H9 (cell line): ENCODE data around the gene TNFRSF4. TPM values are rescaled to one million over a fixed set of nuclear protein-coding genes. Genes with fewer than 3 reads are reported as not detected.
A peak's percentile ranks its signal among the peaks of the same experiment; 100 is the strongest.

Source experiments
- DNase-seq: peaks from one replicate; pipeline ENCODE4 v3.0.0-alpha.2; 2017
- H2AFZ ChIP-seq: one replicate; pipeline ENCODE4 v1.6.1; 2013; ENCODE audit warnings: mild to moderate bottlenecking, low read length, control low read depth, moderate library complexity
- H2AK5ac ChIP-seq: 2 replicates; pipeline ENCODE4 v1.6.1; 2013; ENCODE audit warnings: low read length, control low read depth, mixed read lengths; ENCODE audit not compliant: insufficient read length
- H2BK120ac ChIP-seq: one replicate; pipeline ENCODE4 v1.6.1; 2013; ENCODE audit warnings: low read depth, mild to moderate bottlenecking, low read length, control low read depth, inconsistent platforms; ENCODE audit not compliant: poor library complexity, severe bottlenecking
- H2BK12ac ChIP-seq: 2 replicates; pipeline ENCODE4 v1.6.1; 2013; ENCODE audit warnings: low read length, control low read depth, mixed read lengths, low read depth; ENCODE audit not compliant: insufficient read length
- H2BK15ac ChIP-seq: 2 replicates; pipeline ENCODE4 v1.6.1; 2013; ENCODE audit warnings: low read depth, low read length, control low read depth
- H2BK20ac ChIP-seq: one replicate; pipeline ENCODE4 v1.6.1; 2013; ENCODE audit warnings: low read depth, mild to moderate bottlenecking, low read length, control low read depth, inconsistent platforms; ENCODE audit not compliant: poor library complexity, severe bottlenecking
- H2BK5ac ChIP-seq: 2 replicates; pipeline ENCODE4 v1.6.1; 2013; ENCODE audit warnings: low read length, control low read depth, mixed read lengths; ENCODE audit not compliant: insufficient read length
- H3K14ac ChIP-seq: 2 replicates; pipeline ENCODE4 v1.6.1; 2013; ENCODE audit warnings: low read length, control low read depth; ENCODE audit not compliant: insufficient read depth
- H3K18ac ChIP-seq: 2 replicates; pipeline ENCODE4 v1.6.1; 2013; ENCODE audit warnings: low read depth, mild to moderate bottlenecking, mixed read lengths, low read length, control low read depth; ENCODE audit not compliant: insufficient read length
- H3K23ac ChIP-seq: 2 replicates; pipeline ENCODE4 v1.6.1; 2013; ENCODE audit warnings: low read length, control low read depth, mixed read lengths, low read depth; ENCODE audit not compliant: insufficient read length
- H3K23me2 ChIP-seq: 2 replicates; pipeline ENCODE4 v1.6.1; 2013; ENCODE audit warnings: low read depth, mild to moderate bottlenecking, mixed read lengths, low read length, control low read depth; ENCODE audit not compliant: insufficient read length, poor library complexity, severe bottlenecking
- H3K27ac ChIP-seq: 2 replicates; pipeline ENCODE4 v1.5.1; 2013; ENCODE audit warnings: low read length, control low read depth, mixed read lengths, low read depth; ENCODE audit not compliant: insufficient read length
- H3K27me3 ChIP-seq: 2 replicates; pipeline ENCODE4 v1.6.1; 2013; ENCODE audit warnings: low read length, control low read depth, inconsistent platforms; ENCODE audit not compliant: insufficient read depth
- H3K4ac ChIP-seq: 2 replicates; pipeline ENCODE4 v1.6.1; 2013; ENCODE audit warnings: low read depth, mild to moderate bottlenecking, control low read depth, inconsistent platforms, low read length, moderate library complexity
- H3K4me1 ChIP-seq: 2 replicates; pipeline ENCODE4 v1.6.1; 2013; ENCODE audit warnings: low read length, control low read depth, inconsistent platforms; ENCODE audit not compliant: insufficient read depth
- H3K4me2 ChIP-seq: 2 replicates; pipeline ENCODE4 v1.6.1; 2013; ENCODE audit warnings: low read length, control low read depth, mixed read lengths; ENCODE audit not compliant: insufficient read length, insufficient read depth
- H3K56ac ChIP-seq: 2 replicates; pipeline ENCODE4 v1.6.1; 2013; ENCODE audit warnings: low read depth, mild to moderate bottlenecking, mixed read lengths, low read length, control low read depth; ENCODE audit not compliant: insufficient read length
- H3K79me1 ChIP-seq: 2 replicates; pipeline ENCODE4 v1.6.1; 2013; ENCODE audit warnings: low read depth, mild to moderate bottlenecking, moderate library complexity, low read length, control low read depth, inconsistent platforms; ENCODE audit not compliant: insufficient read depth, poor library complexity, severe bottlenecking
- H3K79me2 ChIP-seq: 2 replicates; pipeline ENCODE4 v1.6.1; 2013; ENCODE audit warnings: low read length, control low read depth, inconsistent platforms; ENCODE audit not compliant: insufficient read depth
- H3K9ac ChIP-seq: 2 replicates; pipeline ENCODE4 v1.6.1; 2013; ENCODE audit warnings: low read length, control low read depth, mixed read lengths; ENCODE audit not compliant: insufficient read length; ENCODE audit errors: extremely low read depth
- H3K9me3 ChIP-seq: one replicate; pipeline ENCODE4 v1.6.1; 2013; ENCODE audit warnings: low read depth, low read length, inconsistent platforms; ENCODE audit not compliant: control insufficient read depth
- H3T11ph ChIP-seq: one replicate; pipeline ENCODE4 v1.6.1; 2013; ENCODE audit warnings: mild to moderate bottlenecking, low read length, control low read depth, inconsistent platforms
- H4K20me1 ChIP-seq: one replicate; pipeline ENCODE4 v1.6.1; 2013; ENCODE audit not compliant: control insufficient read depth, insufficient read length, insufficient read depth
- H4K5ac ChIP-seq: 2 replicates; pipeline ENCODE4 v1.6.1; 2013; ENCODE audit warnings: low read depth, mild to moderate bottlenecking, mixed read lengths, low read length, control low read depth; ENCODE audit not compliant: insufficient read length
- H4K8ac ChIP-seq: replicated peaks from 2 replicates; pipeline ENCODE4 v1.6.1; 2013; ENCODE audit warnings: low read length, control low read depth, mixed read lengths, low read depth; ENCODE audit not compliant: insufficient read length
- H4K91ac ChIP-seq: 2 replicates; pipeline ENCODE4 v1.6.1; 2013; ENCODE audit warnings: low read depth, mild to moderate bottlenecking, moderate library complexity, mixed read lengths, low read length, control low read depth; ENCODE audit not compliant: insufficient read length
- H3K27ac Mint-ChIP-seq, 3 experiments: 2 replicates in 2 of 3; 3 replicates in 1 of 3; pipeline ENCODE4 v1.8.0; 2020 to 2021; ENCODE audit warnings: mixed read lengths in 3 of 3, mild to moderate bottlenecking in 1 of 3, moderate library complexity in 1 of 3
- H3K27me3 Mint-ChIP-seq: 2 replicates; pipeline ENCODE4 v1.8.0; 2021; ENCODE audit warnings: low read depth, mild to moderate bottlenecking, moderate library complexity, mixed read lengths
- H3K36me3 Mint-ChIP-seq, 3 experiments: 2 replicates in 2 of 3; 3 replicates in 1 of 3; pipeline ENCODE4 v1.8.0; 2020 to 2021; ENCODE audit warnings: low read depth in 3 of 3, mixed read lengths in 3 of 3; ENCODE audit not compliant: insufficient read depth in 1 of 3
- H3K4me1 Mint-ChIP-seq, 2 experiments: 2 replicates each; pipeline ENCODE4 v1.8.0; 2020; ENCODE audit warnings: mixed read lengths in 2 of 2
- H3K4me3 Mint-ChIP-seq, 2 experiments: 2 replicates in 1 of 2; 3 replicates in 1 of 2; pipeline ENCODE4 v1.8.0; 2020 to 2021; ENCODE audit warnings: mild to moderate bottlenecking in 2 of 2, mixed read lengths in 2 of 2, moderate library complexity in 1 of 2
- H3K9me3 Mint-ChIP-seq, 2 experiments: 2 replicates in 1 of 2; 3 replicates in 1 of 2; pipeline ENCODE4 v1.8.0; 2020; ENCODE audit warnings: mild to moderate bottlenecking in 2 of 2, mixed read lengths in 2 of 2, moderate library complexity in 1 of 2
- CTCF ChIP-seq: fragments of 200-600 bp; sonication (generic); conservative IDR thresholded peaks from 3 replicates; pipeline ENCODE4 v1.8.0; 2021; ENCODE audit warnings: antibody characterized with exemption, mild to moderate bottlenecking
- WGBS: extraction: QIAGEN DNeasy Blood & Tissue Kit; methylation state at CpG from one replicate; pipeline ENCODE4 v1.1.7; 2013; ENCODE audit warnings: missing lambda C conversion rate, low lambda C conversion rate, mixed read lengths; ENCODE audit not compliant: insufficient read length; ENCODE audit errors: extremely low coverage; 5-methylcytosine and 5-hydroxymethylcytosine counted together
- total RNA-seq: library from RNA; stranded (reverse); gene quantifications from 2 replicates; pipeline ENCODE4 v1.2.1, GENCODE V29; 2021

The TNFRSF4 gene
- total RNA-seq, 1 experiment from 2014 or later, result 0.24 TPM

GRCh38 chr1:1216770-1217620, 3.0 kb upstream of the TNFRSF4 start:
- Histone ChIP-seq H4K20me1 (no peaks in the 10 kb centered on the region), H2AK5ac (no peak overlapping the region), H2BK20ac (no peak overlapping the region), H3K4ac (no peak overlapping the region), H3K27me3 (no peaks in the 10 kb centered on the region), H2BK120ac (no peak overlapping the region), H3K18ac (no peak overlapping the region), H3T11ph (no peak overlapping the region), H3K14ac (no peak overlapping the region), H3K23ac (no peak overlapping the region), H3K9me3 (no peaks in the 10 kb centered on the region), H4K91ac (no peak overlapping the region), H3K79me1 (no peaks in the 10 kb centered on the region), H2AFZ (no peak overlapping the region), H3K4me2 (no peak overlapping the region), H3K79me2 (no peaks in the 10 kb centered on the region), H4K5ac (no peak overlapping the region), H3K56ac (no peak overlapping the region), H2BK15ac (no peak overlapping the region), H2BK12ac (no peak overlapping the region), H2BK5ac (no peak overlapping the region), H3K9ac (no peak overlapping the region), H3K27ac (no peak overlapping the region), H4K8ac (no peak overlapping the region), H3K4me1 (no peaks in the 10 kb centered on the region), H3K23me2 (no peaks in the 10 kb centered on the region)
- TF ChIP-seq CTCF, result no peak
- WGBS, result no CpG with 5 or more reads among the region's 74 CpGs
- H3K27me3 Mint-ChIP-seq, result no peaks in the 10 kb centered on the region; the same call in 1 of the 2 replicates
- H3K4me3 Mint-ChIP-seq, result no peak overlapping the region; a peak in 1 of 5 replicates
- no peaks in the 10 kb centered on the region; a peak in 1 of 5 replicates for H3K9me3 Mint-ChIP-seq
- peak overlapping the region in 2 of 3 experiments; percentile 84 to 95; a peak in 2 of 7 replicates for H3K27ac Mint-ChIP-seq
- H3K36me3 Mint-ChIP-seq, result peaks cover 13 to 36% (median 27%) of the 10 kb centered on the region in 3 experiments; a peak in 6 of 7 replicates
- H3K4me1 Mint-ChIP-seq, result peaks cover 0 to 4% of the 10 kb centered on the region in 2 experiments; a peak in 1 of 4 replicates
- no peak for DNase-seq
